Measurements from ENCODE around the gene FABP7.
A peak's percentile ranks its signal among the peaks of the same experiment; 100 is the strongest.

FABP7 gene

DNA sequence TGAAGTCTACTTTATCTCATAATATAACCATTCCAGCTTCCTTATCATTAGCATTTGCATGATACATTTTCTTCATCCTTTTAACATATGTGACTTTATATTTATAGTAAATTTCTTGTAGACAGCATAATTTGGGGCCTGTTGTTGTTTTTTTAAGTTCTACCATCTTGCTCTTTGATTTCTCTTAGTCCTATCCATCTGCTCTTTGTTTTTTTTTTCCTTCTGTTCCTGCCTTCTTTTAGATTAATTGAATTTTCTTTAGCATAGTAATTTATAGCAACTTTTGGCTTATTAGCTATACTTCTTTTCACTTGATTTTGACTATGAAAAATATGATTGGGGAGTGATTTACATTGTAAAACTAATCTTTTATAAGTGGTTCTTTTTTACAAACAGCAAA, 19.2 kb upstream of the FABP7 start:
- FAIRE-seq = no peak

DNA sequence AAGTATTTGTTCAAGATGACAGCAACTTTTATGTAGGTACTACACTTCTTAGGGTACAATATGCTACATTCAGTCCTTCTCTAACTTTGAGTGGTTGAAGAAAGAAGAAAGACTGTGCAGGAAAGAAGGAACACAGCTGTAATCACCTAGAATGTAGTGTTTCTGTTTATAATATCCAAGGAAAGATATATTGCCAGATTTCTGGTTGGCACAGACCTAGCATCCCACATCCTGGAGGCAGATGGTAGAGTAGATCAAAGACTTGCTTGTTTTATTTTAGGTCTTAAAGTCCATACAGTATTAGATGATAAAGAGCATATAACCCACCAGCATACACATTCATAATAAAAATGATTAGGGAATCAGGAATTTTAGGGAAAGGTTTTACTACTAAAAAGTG, 13.3 kb upstream of the FABP7 start:
- no peak for FAIRE-seq

DNA sequence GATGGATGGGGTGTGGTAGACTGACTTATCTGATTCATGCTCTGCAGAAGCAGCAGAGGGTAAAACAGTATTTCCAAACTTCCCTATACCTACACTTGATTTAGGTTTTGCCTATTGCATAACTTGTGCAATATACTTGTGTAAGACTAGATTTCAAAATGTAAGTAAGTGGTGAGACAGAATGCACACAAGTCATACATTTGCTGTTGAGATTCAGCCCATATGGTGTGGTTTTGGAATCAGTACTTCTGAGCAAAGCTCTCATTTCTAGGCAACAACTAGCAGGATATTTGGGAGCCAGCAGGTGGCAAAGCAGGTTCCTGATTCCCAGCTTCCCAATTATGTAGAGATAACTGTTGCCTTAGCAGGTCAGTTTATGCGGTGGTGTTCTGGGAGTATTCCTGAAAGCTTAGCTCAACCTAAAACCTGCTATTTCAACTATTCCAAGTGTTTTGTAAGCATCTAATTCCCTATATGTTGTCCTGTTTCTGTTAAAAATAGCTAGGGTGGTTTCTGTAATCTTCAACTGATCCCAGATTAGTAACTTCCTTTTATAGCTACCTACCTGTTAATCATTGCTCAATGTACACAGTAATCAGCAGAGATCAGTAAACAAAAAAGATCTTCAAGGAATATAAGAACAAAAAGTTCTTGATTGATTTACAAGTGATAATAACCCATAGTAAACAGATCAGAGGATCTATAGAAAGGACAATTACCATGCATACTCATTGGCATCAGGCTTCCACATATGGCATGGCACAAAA, 8.5 kb upstream of the FABP7 start:
- no peak for FAIRE-seq

DNA sequence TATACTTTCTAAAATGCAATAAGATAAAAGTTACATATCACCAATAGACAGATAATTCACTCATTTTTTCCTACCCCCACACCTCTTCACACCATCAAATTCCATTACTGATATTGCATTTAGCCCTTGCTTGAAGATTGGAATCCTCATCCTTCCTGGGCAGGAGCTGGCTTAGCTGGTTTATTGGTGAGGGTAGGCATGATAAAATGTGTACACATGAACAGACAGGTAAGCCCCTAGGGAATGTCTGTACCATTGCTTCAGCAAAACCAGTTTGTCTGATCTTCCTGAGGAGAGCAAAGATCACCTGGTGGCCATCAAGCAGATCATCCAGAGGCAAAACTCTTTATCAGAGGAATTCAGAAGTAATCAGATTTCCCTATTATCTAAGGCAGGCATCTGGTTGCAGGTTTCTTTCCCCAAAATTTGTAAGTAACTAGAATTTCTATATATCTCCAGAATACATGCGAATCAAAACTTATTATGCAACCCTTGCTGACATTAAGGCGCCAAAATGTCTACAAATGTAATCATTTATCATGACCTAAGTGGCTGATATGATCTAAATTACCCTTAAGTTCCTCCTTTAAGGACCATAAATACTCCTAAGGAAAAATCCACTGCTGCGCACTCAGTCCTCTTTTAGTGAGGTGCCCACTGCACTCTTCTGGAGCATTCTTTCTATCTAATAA, 6.6 kb upstream of the FABP7 start:
- FAIRE-seq = no peak

DNA sequence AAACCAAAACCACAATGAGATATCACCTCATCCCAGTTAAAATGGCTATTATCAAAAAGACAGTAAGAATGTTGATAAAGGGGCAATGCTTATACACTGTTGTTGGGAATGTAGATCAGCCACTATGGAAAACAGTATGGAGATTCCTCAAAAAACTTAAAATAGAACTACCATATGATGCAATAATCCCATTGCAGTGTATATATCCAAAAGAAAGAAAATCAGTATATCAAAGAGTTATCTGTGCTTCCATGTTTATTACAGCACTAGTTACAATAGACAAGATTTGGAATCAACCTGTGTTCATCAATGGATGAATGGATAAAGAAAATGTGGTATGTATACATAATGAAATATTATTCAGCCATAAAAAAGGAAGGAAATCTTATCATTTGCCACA, 3.5 kb upstream of the FABP7 start:
- no peak for FAIRE-seq

GRCh38 chr6:122778302-122778701, 1.2 kb upstream of the FABP7 start:
- FAIRE-seq = no peak

DNA sequence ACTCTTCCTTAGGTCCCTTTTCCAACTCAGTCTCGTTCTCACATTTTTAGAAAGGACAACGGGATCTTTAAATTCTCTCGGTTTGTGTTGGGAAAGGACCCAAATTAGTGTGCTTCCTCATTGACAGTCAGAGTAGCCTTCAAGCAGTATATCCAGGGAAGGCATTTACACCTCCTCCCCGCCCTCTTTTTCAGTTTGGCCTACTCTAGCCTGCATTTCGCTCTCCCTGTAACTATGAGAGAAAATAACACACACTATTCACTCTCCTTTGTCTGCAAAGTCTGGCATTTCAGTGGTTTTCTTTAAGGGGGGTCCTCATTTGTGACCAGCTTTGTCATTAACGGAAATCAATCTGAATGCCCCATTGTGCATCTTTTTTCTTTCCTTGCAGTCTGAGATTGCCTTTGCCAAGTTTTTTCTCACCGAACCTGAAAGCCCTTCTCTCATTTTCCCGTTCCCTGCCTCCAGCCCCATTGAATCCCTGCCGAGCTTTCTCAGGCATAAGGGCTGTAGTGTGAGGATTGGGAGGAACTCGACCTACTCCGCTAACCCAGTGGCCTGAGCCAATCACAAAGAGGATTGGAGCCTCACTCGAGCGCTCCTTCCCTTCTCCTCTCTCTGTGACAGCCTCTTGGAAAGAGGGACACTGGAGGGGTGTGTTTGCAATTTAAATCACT, 393 bp upstream of the FABP7 start:
- FAIRE-seq = no peak

GRCh38 chr6:122780114-122780513, 598 bp downstream of the FABP7 start:
- FAIRE-seq = no peak

DNA sequence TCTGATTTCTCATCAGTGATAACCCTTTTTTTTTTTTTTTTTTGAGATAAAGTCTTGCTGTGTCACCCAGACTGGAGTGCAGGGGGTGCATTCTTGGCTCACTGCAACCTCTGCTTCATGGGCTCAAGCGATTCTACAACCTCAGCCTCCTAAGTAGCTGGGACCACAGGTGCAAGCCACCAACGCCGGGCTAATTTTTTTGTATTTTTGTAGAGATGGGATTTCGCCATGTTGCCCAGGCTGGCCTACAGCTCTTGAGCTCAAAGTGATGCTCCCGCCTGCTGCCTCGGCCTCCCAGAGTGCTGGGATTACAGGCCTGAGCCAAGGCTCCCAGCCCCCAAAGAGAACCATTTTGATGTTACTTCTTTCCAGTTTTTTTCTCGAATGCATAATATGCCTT, 2.2 kb downstream of the FABP7 start:
- FAIRE-seq = no peak

DNA sequence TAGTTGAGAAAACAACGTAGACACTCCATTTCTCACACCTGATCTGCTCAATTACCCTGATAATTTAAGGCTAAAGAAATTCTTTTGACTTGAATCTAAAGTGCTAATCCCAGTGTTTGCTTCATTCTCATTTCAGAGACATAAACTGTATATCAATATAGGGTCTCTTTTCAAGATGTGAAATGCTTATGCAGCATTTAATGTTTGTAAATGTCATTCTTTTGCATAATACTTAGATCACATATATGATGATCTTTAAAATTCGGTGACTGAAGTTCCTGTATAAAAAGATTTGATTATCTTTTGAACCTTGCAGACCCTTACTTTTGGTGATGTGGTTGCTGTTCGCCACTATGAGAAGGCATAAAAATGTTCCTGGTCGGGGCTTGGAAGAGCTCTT, 3.9 kb downstream of the FABP7 start:
- FAIRE-seq = no peak

- FAIRE-seq = no peak
These were observed 6.4 kb downstream of the FABP7 start for GRCh38 chr6:122785891-122786290.

DNA sequence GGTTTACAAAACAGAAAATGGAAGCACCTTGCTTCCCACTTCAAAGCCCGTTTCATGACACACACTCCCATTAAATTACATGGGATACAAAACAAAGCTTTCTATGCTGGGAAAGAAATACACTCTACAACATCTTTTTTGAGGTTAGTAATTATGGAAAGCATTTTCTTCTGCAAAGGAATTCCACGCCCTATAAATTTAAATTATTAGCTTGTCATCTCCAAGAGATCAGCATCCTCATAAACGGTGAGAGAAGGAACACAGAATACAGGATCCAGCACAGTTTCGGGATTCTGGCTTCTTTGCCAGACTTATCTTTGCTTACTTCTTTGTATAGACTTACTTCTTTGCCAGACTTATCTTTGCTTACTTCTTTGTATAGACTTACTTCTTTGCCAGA, 8.2 kb downstream of the FABP7 start:
- no peak for FAIRE-seq

- FAIRE-seq = no peak
These were observed 8.7 kb downstream of the FABP7 start for GRCh38 chr6:122788208-122788607.

DNA sequence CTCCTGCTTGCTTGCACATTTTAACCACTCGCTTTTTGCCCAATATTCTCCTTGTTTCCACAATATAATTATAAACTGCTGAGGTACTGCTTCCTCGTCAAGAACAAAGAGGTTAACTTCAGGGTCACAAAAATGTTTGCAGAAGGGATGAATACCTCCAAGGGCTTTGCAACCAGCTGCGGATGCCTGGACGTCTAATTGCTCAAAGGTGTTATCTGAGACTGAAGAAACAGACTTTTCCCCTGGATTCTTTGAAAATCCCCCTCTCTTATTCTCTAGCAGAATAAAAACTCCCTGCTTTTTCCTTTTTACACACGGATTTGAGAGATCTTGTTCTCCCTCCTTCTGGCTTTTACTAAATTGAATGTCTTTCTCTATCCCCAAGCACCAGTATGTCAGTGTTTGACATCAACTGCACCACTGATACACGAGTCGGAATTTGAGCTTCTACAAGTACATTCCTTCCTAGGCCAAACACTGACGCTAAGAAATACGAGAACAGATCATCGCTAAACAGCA, 9.2 kb downstream of the FABP7 start:
- no peak for FAIRE-seq

GRCh38 chr6:122789182-122790027, 9.9 kb downstream of the FABP7 start, which contains the start of gene SMPDL3A:
TSS of gene SMPDL3A (plus strand) at chr6:122789258. CDS start at chr6:122789347, 89 bp downstream.
- no peak for FAIRE-seq

DNA sequence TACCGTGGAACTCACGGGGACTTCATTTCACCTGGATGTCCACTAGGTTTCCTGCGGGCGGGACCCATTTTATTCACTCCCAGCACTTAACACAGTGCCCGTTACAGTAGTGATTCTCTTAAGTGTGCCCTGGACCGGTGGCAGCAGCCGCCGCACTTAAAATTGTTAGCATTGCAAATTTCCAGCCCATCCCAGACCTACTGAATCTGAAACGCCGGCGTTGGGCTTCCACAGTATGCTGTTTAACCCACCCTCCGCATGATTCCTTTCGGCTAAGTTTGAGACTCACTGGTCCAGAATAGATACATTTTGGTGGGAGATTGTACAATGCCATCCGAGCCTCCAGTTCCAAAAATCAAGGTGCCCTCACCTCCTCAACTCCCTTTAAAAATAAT, 10.5 kb downstream of the FABP7 start:
- no peak for FAIRE-seq

DNA sequence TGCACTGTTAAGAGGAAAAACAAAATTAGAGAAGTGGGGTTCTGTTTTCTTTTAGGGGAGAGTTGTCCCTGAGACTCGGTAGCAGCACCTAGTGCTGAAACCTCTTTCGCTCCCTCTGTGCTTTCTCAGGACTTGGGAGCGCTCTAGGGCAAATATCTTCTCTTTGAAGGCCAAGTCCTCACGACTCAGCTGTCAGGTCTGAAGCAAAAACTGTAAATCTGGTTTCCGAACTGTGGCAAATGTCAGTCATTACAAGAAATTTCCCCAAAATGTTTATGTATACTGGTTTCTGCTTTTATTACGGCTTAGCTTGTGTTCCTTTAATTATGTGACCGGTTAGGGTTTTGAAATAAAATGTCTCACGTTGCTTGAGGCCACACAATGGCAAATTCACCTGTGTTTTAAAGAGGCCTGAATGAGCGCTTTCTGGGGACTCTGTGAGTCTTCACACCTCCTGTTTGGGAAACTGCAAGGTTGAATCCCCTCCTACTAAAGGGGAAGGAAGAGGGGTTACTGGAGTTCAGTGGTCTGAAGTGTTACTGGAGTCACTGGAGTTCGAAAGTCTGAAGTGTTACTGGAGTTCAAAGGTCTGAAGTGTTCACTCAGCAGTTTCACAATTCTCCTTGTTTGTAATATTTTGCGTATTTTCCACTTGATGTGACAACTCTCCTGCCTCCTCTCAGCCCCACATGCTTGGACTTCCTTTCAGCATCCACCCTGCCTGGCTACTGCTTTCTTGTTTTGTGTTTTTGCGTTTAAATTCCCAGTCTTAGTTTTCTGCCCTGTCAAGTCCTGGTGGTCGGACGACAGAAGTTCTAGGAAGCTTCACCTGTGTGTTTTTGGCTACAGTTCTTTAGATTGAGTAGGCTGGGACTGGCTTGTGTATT, 11.2 kb downstream of the FABP7 start:
- FAIRE-seq = no peak

DNA sequence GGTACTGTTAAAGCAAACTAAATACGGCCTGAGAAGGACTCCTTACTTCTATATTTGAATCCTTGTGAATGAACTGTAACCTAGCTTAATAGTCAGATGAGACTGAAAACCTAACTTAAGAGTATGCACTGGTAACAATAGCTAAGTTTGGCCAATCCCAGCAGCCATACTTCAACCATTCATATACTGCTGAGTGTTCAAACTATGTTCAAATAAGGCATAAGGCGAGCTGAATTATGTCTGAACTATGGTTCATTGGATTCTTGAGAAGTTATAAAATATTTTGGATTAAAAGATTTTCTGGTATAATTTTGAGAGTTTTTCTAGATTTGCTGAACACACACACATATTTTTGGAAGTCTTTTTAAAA, 11.8 kb downstream of the FABP7 start:
- FAIRE-seq = no peak

DNA sequence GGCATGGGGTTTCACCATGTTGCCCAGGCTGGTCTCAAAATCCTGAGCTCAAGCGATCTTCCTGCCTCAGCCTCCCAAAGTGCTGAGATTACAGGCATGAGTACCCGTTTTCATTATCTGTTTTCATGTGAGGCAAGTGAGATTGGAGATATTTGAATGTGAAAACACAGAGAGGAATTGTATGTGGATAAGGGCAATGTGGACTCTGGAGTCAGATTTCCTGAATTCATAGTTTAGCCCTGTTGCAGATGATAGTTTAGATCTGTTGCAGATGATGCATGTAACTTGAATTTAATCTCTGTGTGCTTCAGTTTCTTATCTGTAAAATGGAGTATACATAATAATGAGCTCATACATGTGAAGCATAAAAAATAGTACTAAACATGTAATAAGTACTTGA, 13.2 kb downstream of the FABP7 start:
- FAIRE-seq = no peak

GRCh38 chr6:122797537-122797936, 18.0 kb downstream of the FABP7 start:
- FAIRE-seq = no peak

- peak; percentile 73 for FAIRE-seq
These were observed 18.7 kb downstream of the FABP7 start for GRCh38 chr6:122798099-122798641.
